Bronchial epithelial cell (primary cell): ENCODE measurements around the gene LPA. TPM values are rescaled to one million over a fixed set of nuclear protein-coding genes. Genes with fewer than 3 reads are reported as not detected.
A peak's percentile ranks its signal among the peaks of the same experiment; 100 is the strongest.

Experiments used
- DNase-seq: peaks from one replicate; pipeline ENCODE4 v3.0.0-alpha.2; 2010; ENCODE audit warnings: low read depth
- FAIRE-seq: peaks from 2 replicates; lab custom pipeline; 2011; peaks lifted over from hg19 to GRCh38; lab: Jason Lieb, UNC
- H3K27me3 ChIP-seq: 2 replicates; pipeline ENCODE4 v1.5.1; 2011; ENCODE audit warnings: low read length; ENCODE audit not compliant: control insufficient read depth, insufficient read depth
- H3K36me3 ChIP-seq: 2 replicates; pipeline ENCODE4 v1.5.1; 2011; ENCODE audit warnings: low read length; ENCODE audit not compliant: control insufficient read depth, insufficient read depth
- H3K4me3 ChIP-seq: 2 replicates; pipeline ENCODE4 v1.5.1; 2011; ENCODE audit warnings: mild to moderate bottlenecking, low read depth, low read length, control low read depth
- total RNA-seq: library from RNA; depleted of rRNA; stranded (reverse); fragments of >200 nt; gene quantifications from 2 replicates; pipeline ENCODE4 v1.2.1, GENCODE V29; 2014
- TF ChIP-seq, protein P1 (sequence below): IDR thresholded peaks from 2 replicates; pipeline ENCODE4 v1.5.1; 2011; ENCODE audit warnings: mild to moderate bottlenecking, moderate library complexity, low read length, control low read depth, inconsistent platforms; ENCODE audit not compliant: insufficient read depth, severe bottlenecking

Gene LPA
- total RNA-seq, 1 donor from 2014 or later, result 0.26 TPM

- Histone ChIP-seq H3K4me3 (no peak overlapping the region), H3K27me3 (no peaks in the 10 kb centered on the region), H3K36me3 (no peaks in the 10 kb centered on the region)
- FAIRE-seq (no peak), DNase-seq (peak; percentile 81)
- TF ChIP-seq, protein P1, sequence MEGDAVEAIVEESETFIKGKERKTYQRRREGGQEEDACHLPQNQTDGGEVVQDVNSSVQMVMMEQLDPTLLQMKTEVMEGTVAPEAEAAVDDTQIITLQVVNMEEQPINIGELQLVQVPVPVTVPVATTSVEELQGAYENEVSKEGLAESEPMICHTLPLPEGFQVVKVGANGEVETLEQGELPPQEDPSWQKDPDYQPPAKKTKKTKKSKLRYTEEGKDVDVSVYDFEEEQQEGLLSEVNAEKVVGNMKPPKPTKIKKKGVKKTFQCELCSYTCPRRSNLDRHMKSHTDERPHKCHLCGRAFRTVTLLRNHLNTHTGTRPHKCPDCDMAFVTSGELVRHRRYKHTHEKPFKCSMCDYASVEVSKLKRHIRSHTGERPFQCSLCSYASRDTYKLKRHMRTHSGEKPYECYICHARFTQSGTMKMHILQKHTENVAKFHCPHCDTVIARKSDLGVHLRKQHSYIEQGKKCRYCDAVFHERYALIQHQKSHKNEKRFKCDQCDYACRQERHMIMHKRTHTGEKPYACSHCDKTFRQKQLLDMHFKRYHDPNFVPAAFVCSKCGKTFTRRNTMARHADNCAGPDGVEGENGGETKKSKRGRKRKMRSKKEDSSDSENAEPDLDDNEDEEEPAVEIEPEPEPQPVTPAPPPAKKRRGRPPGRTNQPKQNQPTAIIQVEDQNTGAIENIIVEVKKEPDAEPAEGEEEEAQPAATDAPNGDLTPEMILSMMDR, result no peak
Measured at GRCh38 chr6:160510199-160510598, 153.9 kb downstream of the LPA start.

DNA sequence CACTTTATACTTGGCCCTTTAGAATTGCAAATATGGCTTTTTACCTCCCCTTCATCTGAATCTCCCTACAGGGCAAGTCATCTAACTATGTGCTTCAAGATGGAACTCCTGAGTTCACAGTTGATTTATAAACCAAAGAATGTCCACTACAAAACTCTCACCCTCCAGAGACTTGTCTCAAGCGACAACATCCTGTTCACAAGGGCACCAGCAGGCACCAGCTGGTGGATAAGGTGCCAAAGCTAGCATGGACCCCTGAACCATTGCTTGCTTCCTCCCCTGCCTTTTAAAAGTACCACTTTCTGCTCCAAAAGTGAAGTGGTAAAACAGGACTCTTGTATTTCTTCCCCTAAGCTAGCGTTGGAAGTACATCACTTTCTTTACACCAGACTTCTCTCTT lies 154.5 kb downstream of the LPA start:
- Histone ChIP-seq H3K27me3 (no peaks in the 10 kb centered on the region), H3K4me3 (no peak overlapping the region)
- TF ChIP-seq, protein P1, result no peak

DNA sequence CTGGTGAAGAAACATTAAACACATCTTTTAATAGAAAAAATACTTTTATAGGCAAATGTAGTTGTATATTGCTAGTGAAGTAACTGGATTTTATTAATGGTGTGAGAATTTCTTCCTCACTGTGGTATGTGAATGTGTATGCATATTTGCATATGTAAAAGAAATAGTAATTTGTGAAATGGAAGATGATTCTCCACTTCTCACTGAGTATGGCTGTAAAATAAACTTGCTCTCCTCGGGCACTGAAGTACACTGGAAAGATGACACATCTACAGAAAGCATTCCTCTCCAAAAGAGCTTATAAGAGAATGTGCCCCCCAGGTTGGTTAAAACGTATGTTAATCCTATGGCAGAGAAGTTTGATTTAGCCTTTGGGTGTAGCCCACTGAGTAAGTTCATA lies 155.5 kb downstream of the LPA start:
- Histone ChIP-seq H3K36me3 (no peaks in the 10 kb centered on the region), H3K27me3 (no peaks in the 10 kb centered on the region), H3K4me3 (no peak overlapping the region)
- TF ChIP-seq, protein P1, result no peak
- DNase-seq, result no peak
- FAIRE-seq, result no peak

More for the DNA sequence above, 154.5 kb downstream of the LPA start:
- no peaks in the 10 kb centered on the region for H3K36me3 ChIP-seq
- DNase-seq (no peak), FAIRE-seq (no peak)

GRCh38 chr6:160507420-160507819 lies 156.7 kb downstream of the LPA start:
- no peak overlapping the region for H3K4me3 ChIP-seq
- no peaks in the 10 kb centered on the region for H3K36me3 ChIP-seq
- FAIRE-seq (no peak), DNase-seq (no peak)
- no peaks in the 10 kb centered on the region for H3K27me3 ChIP-seq
- TF ChIP-seq, protein P1, result no peak

GRCh38 chr6:160505970-160506369 lies 158.1 kb downstream of the LPA start:
- no peaks in the 10 kb centered on the region for H3K27me3 ChIP-seq
- no peak overlapping the region for H3K4me3 ChIP-seq
- H3K36me3 ChIP-seq, result no peaks in the 10 kb centered on the region
- DNase-seq (no peak), FAIRE-seq (no peak)
- TF ChIP-seq, protein P1, result no peak

GRCh38 chr6:160500639-160501038 lies 163.4 kb downstream of the LPA start:
- H3K4me3 ChIP-seq, result no peak overlapping the region
- TF ChIP-seq, protein P1, result no peak
- FAIRE-seq (no peak), DNase-seq (no peak)
- H3K36me3 ChIP-seq, result no peaks in the 10 kb centered on the region
- no peaks in the 10 kb centered on the region for H3K27me3 ChIP-seq
